GM12873 (cell line): ENCODE measurements around the gene REEP3.

Experiments used
- CTCF ChIP-seq: IDR thresholded peaks from 2 replicates; pipeline ENCODE4 v1.5.1; 2012; ENCODE audit warnings: low read depth, mild to moderate bottlenecking, moderate library complexity, low read length, control low read depth; ENCODE audit not compliant: insufficient read depth; ENCODE audit errors: missing control alignments

Gene REEP3

GRCh38 chr10:63582690-63583089, 61.5 kb downstream of the REEP3 start:
- TF ChIP-seq CTCF, result no peak

GRCh38 chr10:63583397-63583796, 62.2 kb downstream of the REEP3 start:
- TF ChIP-seq CTCF, result no peak

GRCh38 chr10:63583909-63584724, 62.9 kb downstream of the REEP3 start:
- TF ChIP-seq CTCF, result no peak

- TF ChIP-seq CTCF, result no peak
Observed at GRCh38 chr10:63584725-63585035, 63.5 kb downstream of the REEP3 start.

GRCh38 chr10:63585041-63585440, 63.8 kb downstream of the REEP3 start:
- TF ChIP-seq CTCF, result no peak

- no peak for TF ChIP-seq CTCF
Observed at GRCh38 chr10:63586043-63586442, 64.8 kb downstream of the REEP3 start.

- no peak for TF ChIP-seq CTCF
Observed at GRCh38 chr10:63587191-63587590, 66.0 kb downstream of the REEP3 start.
